Progenitor cell of endocrine pancreas (in vitro differentiated cells): ENCODE measurements around the gene PATL2. TPM values are rescaled to one million over a fixed set of nuclear protein-coding genes. Genes with fewer than 3 reads are reported as not detected.

Source experiments
- DNase-seq: peaks from one replicate; pipeline ENCODE4 v3.0.0; 2021; ENCODE audit warnings: low spot score; ENCODE audit not compliant: unreplicated experiment
- H3K27ac Mint-ChIP-seq: 2 replicates; pipeline ENCODE4 v1.8.0; 2021; ENCODE audit warnings: mild to moderate bottlenecking, moderate library complexity, mixed read lengths
- H3K27me3 Mint-ChIP-seq: 2 replicates; pipeline ENCODE4 v1.8.0; 2021; ENCODE audit warnings: mixed read lengths
- H3K36me3 Mint-ChIP-seq: 2 replicates; pipeline ENCODE4 v1.8.0; 2022; ENCODE audit warnings: mixed read lengths; ENCODE audit not compliant: insufficient read depth
- H3K4me1 Mint-ChIP-seq: 2 replicates; pipeline ENCODE4 v1.8.0; 2021; ENCODE audit warnings: low read depth, mixed read lengths
- H3K4me3 Mint-ChIP-seq: 2 replicates; pipeline ENCODE4 v1.8.0; 2021; ENCODE audit warnings: low read depth, mild to moderate bottlenecking, moderate library complexity, mixed read lengths
- H3K9me3 Mint-ChIP-seq: 2 replicates; pipeline ENCODE4 v1.8.0; 2021; ENCODE audit warnings: low read depth, mixed read lengths
- total RNA-seq: library from RNA; stranded (reverse); gene quantifications from 2 replicates; pipeline ENCODE4 v1.2.1, GENCODE V29; 2021
- TF ChIP-seq, protein P1 (sequence below): fragments of 200-600 bp; sonication (generic); IDR thresholded peaks from one replicate; pipeline ENCODE4 v1.5.0; 2021; ENCODE audit warnings: antibody characterized with exemption, mild to moderate bottlenecking; ENCODE audit not compliant: unreplicated experiment

The PATL2 gene
- total RNA-seq, 1 donor from 2014 or later: not detected

DNA sequence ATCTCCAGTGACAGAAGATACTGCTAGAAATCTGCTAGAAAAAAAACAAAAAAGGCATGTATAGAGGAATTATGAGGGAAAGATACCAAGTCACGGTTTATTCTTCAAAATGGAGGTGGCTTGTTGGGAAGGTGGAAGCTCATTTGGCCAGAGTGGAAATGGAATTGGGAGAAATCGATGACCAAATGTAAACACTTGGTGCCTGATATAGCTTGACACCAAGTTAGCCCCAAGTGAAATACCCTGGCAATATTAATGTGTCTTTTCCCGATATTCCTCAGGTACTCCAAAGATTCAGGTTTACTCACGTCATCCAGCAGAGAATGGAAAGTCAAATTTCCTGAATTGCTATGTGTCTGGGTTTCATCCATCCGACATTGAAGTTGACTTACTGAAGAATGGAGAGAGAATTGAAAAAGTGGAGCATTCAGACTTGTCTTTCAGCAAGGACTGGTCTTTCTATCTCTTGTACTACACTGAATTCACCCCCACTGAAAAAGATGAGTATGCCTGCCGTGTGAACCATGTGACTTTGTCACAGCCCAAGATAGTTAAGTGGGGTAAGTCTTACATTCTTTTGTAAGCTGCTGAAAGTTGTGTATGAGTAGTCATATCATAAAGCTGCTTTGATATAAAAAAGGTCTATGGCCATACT, 4.1 kb upstream of the PATL2 start:
- TF ChIP-seq, protein P1, sequence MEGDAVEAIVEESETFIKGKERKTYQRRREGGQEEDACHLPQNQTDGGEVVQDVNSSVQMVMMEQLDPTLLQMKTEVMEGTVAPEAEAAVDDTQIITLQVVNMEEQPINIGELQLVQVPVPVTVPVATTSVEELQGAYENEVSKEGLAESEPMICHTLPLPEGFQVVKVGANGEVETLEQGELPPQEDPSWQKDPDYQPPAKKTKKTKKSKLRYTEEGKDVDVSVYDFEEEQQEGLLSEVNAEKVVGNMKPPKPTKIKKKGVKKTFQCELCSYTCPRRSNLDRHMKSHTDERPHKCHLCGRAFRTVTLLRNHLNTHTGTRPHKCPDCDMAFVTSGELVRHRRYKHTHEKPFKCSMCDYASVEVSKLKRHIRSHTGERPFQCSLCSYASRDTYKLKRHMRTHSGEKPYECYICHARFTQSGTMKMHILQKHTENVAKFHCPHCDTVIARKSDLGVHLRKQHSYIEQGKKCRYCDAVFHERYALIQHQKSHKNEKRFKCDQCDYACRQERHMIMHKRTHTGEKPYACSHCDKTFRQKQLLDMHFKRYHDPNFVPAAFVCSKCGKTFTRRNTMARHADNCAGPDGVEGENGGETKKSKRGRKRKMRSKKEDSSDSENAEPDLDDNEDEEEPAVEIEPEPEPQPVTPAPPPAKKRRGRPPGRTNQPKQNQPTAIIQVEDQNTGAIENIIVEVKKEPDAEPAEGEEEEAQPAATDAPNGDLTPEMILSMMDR: no peak
- H3K9me3 Mint-ChIP-seq: no peaks in the 10 kb centered on the region
- peaks cover 4% of the 10 kb centered on the region for H3K4me1 Mint-ChIP-seq
- H3K4me3 Mint-ChIP-seq: no peak overlapping the region
- H3K27ac Mint-ChIP-seq: no peak overlapping the region
- peaks cover 7% of the 10 kb centered on the region for H3K27me3 Mint-ChIP-seq
- no peak for DNase-seq
- peaks cover 7% of the 10 kb centered on the region for H3K36me3 Mint-ChIP-seq

DNA sequence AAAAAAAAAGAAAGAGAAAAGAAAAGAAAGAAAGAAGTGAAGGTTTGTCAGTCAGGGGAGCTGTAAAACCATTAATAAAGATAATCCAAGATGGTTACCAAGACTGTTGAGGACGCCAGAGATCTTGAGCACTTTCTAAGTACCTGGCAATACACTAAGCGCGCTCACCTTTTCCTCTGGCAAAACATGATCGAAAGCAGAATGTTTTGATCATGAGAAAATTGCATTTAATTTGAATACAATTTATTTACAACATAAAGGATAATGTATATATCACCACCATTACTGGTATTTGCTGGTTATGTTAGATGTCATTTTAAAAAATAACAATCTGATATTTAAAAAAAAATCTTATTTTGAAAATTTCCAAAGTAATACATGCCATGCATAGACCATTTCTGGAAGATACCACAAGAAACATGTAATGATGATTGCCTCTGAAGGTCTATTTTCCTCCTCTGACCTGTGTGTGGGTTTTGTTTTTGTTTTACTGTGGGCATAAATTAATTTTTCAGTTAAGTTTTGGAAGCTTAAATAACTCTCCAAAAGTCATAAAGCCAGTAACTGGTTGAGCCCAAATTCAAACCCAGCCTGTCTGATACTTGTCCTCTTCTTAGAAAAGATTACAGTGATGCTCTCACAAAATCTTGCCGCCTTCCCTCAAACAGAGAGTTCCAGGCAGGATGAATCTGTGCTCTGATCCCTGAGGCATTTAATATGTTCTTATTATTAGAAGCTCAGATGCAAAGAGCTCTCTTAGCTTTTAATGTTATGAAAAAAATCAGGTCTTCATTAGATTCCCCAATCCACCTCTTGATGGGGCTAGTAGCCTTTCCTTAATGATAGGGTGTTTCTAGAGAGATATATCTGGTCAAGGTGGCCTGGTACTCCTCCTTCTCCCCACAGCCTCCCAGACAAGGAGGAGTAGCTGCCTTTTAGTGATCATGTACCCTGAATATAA, 2.2 kb upstream of the PATL2 start:
- H3K4me1 Mint-ChIP-seq: peaks cover 4% of the 10 kb centered on the region
- peaks cover 7% of the 10 kb centered on the region for H3K36me3 Mint-ChIP-seq
- H3K27ac Mint-ChIP-seq: no peak overlapping the region
- no peaks in the 10 kb centered on the region for H3K9me3 Mint-ChIP-seq
- TF ChIP-seq, protein P1: no peak
- H3K4me3 Mint-ChIP-seq: peak overlapping the region; percentile 91
- no peak for DNase-seq
- peaks cover 7% of the 10 kb centered on the region for H3K27me3 Mint-ChIP-seq

DNA sequence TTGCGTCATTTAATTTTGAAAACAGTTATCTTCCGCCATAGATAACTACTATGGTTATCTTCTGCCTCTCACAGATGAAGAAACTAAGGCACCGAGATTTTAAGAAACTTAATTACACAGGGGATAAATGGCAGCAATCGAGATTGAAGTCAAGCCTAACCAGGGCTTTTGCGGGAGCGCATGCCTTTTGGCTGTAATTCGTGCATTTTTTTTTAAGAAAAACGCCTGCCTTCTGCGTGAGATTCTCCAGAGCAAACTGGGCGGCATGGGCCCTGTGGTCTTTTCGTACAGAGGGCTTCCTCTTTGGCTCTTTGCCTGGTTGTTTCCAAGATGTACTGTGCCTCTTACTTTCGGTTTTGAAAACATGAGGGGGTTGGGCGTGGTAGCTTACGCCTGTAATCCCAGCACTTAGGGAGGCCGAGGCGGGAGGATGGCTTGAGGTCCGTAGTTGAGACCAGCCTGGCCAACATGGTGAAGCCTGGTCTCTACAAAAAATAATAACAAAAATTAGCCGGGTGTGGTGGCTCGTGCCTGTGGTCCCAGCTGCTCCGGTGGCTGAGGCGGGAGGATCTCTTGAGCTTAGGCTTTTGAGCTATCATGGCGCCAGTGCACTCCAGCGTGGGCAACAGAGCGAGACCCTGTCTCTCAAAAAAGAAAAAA, 1.4 kb upstream of the PATL2 start:
- Mint-ChIP-seq H3K4me1 (peaks cover 4% of the 10 kb centered on the region), H3K4me3 (peak overlapping the region; percentile 91), H3K27ac (peak overlapping the region; percentile 99), H3K9me3 (no peaks in the 10 kb centered on the region), H3K36me3 (peaks cover 4% of the 10 kb centered on the region), H3K27me3 (peaks cover 7% of the 10 kb centered on the region)
- DNase-seq: no peak
- TF ChIP-seq, protein P1: no peak

DNA sequence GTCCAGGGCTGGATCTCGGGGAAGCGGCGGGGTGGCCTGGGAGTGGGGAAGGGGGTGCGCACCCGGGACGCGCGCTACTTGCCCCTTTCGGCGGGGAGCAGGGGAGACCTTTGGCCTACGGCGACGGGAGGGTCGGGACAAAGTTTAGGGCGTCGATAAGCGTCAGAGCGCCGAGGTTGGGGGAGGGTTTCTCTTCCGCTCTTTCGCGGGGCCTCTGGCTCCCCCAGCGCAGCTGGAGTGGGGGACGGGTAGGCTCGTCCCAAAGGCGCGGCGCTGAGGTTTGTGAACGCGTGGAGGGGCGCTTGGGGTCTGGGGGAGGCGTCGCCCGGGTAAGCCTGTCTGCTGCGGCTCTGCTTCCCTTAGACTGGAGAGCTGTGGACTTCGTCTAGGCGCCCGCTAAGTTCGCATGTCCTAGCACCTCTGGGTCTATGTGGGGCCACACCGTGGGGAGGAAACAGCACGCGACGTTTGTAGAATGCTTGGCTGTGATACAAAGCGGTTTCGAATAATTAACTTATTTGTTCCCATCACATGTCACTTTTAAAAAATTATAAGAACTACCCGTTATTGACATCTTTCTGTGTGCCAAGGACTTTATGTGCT, 721 bp upstream of the PATL2 start:
- TF ChIP-seq, protein P1: no peak
- no peak for DNase-seq
- H3K9me3 Mint-ChIP-seq: no peaks in the 10 kb centered on the region
- peak overlapping the region; percentile 91 for H3K4me3 Mint-ChIP-seq
- peak overlapping the region; percentile 99 for H3K27ac Mint-ChIP-seq
- H3K36me3 Mint-ChIP-seq: peaks cover 2% of the 10 kb centered on the region
- H3K4me1 Mint-ChIP-seq: peaks cover 4% of the 10 kb centered on the region
- H3K27me3 Mint-ChIP-seq: peaks cover 7% of the 10 kb centered on the region
